Stimulated activated CD8-positive, alpha-beta memory T cell treated with anti-CD3 and anti-CD28 coated beads, Interleukin-2, amount 100 ng/mL, for 48 hours (primary cell): ENCODE results near the gene ASB1.

Experiments used
- DNase-seq, 2 donors: peaks; one replicate each; pipeline ENCODE4 v3.0.0-alpha.2; 2020; ENCODE audit warnings: low read depth in 2 of 2

ASB1 gene

DNA sequence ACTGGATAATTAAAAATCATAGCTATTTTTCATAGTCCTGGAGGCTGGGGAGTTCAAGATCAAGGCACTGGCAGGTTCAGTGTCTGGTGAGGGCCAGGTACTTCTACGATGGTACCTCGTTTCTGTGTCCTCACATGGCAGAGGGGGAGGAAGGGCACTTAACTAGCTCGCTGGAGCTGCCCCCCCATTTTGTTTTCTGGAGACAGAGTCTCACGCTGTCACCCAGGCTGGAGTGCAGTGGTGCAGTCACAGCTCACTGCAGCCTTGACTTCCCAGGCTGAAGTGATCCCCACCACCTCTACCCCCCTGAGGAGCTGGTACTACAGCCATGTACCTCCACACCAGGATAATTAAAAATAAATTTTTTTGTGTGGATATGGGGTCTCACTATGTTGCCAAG is 40.3 kb downstream of the ASB1 start:
- DNase-seq: no peak

DNA sequence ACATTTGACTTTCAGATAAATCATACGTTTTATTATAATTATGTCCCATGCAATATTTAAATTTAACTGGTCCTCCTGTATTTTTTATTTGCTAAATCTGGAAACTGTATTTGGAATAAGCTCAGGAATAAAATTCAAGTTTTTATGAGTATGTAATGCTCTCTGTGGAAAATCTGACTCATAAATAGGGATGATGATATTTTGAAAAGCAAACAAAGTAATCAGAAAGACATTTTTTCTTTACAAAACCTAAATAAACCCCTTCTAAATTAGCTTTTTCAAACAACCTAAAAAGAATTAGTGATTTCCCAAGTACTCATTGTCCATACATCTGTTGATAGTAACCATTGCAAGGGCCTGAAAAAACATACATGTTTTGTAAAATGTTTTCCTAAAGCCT is 41.1 kb downstream of the ASB1 start:
- no peak for DNase-seq

- no peak for DNase-seq
These were observed 42.4 kb downstream of the ASB1 start for GRCh38 chr2:238469155-238469554.

GRCh38 chr2:238473014-238473413 is 46.3 kb downstream of the ASB1 start:
- no peak for DNase-seq

- no peak for DNase-seq
These were observed 46.8 kb downstream of the ASB1 start for GRCh38 chr2:238473523-238473922.

- no peak for DNase-seq
These were observed 48.3 kb downstream of the ASB1 start for GRCh38 chr2:238475034-238475433.

GRCh38 chr2:238475566-238475965 is 48.8 kb downstream of the ASB1 start:
- no peak for DNase-seq

DNA sequence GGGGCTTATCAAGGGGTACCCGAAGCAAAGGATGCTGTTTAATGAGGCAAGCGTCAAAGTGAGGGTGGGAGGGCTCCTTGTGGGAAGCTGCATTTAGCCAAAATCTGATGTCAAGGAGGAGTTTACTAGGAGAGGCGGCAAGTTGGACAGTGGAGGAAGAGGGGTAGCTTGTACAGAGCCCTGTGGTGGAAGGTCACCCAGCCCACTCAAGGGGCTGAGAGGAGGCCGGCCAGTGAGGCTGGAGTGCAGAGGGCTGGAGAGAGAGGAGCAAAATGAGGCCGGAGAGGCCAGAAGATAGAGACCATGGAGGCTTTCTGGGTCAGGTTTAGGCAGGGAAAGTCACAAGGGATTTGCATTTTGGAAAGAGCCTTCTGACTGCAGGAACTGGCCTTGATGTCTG is 49.5 kb downstream of the ASB1 start:
- no peak for DNase-seq

DNA sequence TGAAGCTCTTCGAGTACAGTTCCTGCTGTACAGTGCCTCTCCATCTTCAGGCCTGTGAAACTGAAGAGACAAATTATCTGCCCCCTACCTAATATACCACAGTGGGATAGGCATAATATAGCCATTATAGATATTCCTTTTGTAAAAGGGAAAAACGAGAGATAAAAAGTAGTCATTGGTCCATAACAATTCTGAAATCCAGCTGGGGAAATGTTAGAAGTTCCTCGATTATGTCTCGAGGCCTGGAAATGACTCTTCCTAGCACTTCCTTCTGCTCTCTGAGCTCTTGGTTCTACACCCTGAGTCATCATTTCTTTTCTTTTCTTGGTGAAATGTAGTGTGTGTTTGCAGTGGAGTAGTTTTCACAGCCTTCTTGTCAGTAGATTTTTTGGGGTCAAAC is 51.5 kb downstream of the ASB1 start:
- no peak for DNase-seq

DNA sequence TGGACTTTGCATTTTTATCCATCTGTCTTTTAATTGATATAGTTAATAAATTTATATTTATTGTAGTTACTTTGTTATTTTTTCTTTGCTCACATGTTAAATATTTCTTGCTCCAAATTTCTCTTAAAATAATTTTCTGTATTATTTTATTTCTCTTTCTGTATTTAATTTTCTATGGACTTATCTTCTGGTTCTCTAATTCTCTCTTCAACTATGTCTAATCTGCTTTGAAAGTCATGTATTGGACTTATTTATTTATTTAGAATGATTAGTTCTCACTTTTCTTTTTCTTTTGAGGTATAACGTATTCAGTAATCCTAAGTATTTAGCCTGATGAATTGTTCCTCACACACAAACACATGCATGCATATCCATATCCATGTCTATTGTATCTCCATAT is 53.1 kb downstream of the ASB1 start:
- DNase-seq: no peak

DNA sequence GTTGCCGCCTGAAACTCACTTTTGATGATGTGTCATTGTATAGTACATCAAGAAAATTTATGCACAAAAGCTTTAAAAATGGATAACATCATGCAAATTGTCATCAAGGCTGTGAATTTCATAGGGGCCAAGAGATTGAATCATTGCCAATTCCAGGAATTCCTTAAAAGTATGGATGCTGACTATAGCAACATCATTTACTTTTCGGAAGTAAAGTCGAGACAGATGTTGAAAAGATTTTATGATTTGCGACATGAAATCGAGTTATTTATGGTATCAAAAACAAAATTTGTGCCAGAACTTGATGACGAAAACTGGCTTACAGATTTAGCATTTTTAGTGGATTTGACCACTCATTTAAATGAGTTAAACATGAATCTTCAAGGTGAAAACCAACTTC is 56.3 kb downstream of the ASB1 start:
- no peak for DNase-seq

GRCh38 chr2:238483656-238484055 is 56.9 kb downstream of the ASB1 start:
- no peak for DNase-seq

GRCh38 chr2:238484522-238485452 is 58.1 kb downstream of the ASB1 start:
- no peak for DNase-seq

- no peak for DNase-seq
These were observed 59.6 kb downstream of the ASB1 start for GRCh38 chr2:238486123-238486848.

DNA sequence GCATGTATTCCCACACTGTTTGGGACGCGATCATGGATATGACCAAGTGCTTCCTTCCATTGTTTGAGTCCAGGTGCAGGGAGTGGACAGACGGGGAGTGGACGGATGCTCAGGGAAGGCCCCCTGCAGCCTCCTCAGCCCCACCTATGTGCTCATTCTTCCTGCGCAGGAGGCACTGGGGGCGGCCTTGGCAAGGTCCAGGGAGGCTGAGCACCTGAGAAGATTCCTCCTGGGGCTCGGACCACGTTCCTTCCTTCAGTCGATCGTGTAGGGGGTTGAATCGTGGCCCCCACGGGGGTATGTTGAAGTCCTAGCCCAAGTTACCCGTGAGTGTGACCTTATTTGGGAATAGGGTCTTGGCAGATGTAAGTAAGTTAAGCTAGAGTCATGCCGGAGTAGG is 60.4 kb downstream of the ASB1 start:
- DNase-seq: no peak

DNA sequence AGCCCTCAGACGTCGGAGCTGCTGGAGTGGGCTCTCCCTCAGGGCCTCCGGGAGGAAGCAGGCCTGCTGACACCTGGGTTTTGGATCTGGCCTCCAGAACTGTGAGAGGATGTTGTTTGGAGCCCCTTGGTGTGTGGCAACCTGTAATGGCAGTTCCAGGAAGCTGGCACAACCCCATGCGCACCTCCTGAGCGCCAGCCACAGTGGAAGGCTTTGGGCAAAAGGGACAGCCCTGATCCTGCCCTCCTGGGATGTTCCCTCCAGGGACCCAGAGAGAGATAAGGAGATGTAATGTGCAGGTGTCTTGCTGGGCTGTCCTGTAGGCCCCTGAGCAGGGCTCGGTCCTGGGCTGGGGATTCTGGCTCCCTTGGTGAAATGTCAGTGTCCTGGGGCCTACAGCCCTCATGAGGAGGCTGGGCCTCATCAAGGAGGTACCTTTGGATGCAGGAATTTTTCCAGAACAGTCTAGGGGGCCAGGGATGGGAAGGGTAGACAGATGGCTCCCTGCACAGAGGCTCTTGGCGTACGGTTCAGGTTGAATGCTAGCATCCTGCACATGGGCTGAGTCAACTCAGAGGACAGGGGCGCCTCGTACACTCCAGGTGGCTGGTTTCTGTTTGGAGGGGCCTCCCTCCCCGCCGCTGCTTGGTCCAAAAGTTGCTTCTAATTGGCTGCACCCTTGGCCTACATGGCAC is 61.1 kb downstream of the ASB1 start:
- no peak for DNase-seq

- DNase-seq: no peak
These were observed 61.7 kb downstream of the ASB1 start for GRCh38 chr2:238488347-238488826.

DNA sequence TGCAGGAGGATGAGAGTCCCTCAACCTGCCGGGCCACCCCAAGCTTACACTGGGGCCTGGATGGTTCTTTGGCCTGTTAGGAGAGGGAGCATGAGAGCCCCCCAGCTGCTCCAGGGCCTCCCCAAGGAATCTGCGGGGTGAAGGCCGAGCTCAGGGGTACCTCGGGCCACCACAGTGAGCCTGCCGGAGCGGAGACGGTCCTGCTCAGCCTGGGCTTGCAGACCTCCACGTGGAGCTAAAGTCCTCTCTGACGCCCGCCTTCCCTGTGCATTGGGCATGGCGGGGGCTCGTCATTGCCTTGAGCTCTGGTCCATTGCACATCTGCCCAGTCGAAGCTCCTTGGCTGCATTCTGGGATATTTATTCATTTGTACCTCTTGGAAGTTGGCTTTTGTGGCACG is 62.7 kb downstream of the ASB1 start:
- DNase-seq: no peak

DNA sequence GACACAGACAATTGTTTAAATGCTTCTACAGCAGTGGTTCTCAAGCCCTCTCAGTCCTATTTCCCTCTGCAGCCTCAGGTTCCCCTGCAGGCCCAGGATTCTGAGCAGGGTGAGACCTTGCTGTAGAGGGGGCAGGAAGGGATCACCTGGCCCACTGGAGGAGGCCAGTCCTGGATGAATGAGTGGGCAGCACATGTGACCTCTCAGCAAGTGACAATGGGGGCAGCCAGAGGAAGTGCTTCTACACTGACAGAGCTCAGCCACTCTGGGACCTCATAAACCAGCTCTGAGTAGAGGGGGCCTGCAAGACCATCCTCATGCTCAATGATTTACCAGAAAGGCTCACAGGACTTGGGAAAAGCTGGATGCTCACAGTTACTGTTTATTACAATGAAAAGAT is 63.2 kb downstream of the ASB1 start:
- DNase-seq: no peak

GRCh38 chr2:238492840-238493239 is 66.1 kb downstream of the ASB1 start:
- no peak for DNase-seq

GRCh38 chr2:238493411-238493810 is 66.7 kb downstream of the ASB1 start:
- no peak for DNase-seq

DNA sequence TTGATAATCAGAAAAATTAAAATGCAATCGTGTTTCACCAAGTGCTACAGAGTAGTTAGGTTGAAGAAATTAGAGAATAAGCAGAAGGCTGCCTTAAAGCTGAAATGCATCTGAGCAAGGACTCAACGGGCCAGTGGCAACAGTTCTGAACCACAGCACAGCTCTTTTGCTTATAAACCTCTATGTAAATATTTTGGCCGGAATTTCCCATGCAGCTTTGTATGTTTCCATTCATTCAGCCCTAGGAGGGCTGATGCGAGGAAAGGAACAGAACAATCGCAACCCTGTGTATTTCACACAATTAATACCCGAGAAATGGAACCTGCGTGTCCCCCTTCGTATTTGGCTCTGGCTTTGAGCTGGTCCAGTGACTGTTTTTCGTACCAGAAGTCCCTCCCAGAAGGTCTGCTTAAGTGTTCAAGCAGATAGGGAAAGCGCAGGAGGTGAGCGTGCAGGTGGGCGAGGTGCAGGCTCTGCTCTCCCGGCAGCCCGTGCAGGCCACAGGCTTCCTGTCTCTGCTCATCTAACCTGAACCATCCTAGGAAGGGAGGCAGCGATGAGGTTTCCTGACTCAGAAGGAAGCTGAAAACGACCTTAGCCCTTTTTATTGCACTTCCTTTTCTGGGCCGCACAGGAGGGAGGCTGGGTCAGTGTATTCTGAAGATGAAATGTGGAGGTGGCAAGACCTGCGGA is 67.3 kb downstream of the ASB1 start:
- peak; percentile 15 to 23 for DNase-seq
